ENCODE measurements around the gene ADD1. TPM values are rescaled to one million over a fixed set of nuclear protein-coding genes. Genes with fewer than 3 reads are reported as not detected.
"Not testable (repeated sequence)": the region's sequence is repeated elsewhere in the genome, so short reads cannot be mapped to it uniquely, and the experiment has no call there.

The ADD1 gene
- polyA plus RNA-seq, 1 donor (not counting 4 experiments of a cell fraction or from before 2014, with no cell fraction given): 109 TPM

DNA sequence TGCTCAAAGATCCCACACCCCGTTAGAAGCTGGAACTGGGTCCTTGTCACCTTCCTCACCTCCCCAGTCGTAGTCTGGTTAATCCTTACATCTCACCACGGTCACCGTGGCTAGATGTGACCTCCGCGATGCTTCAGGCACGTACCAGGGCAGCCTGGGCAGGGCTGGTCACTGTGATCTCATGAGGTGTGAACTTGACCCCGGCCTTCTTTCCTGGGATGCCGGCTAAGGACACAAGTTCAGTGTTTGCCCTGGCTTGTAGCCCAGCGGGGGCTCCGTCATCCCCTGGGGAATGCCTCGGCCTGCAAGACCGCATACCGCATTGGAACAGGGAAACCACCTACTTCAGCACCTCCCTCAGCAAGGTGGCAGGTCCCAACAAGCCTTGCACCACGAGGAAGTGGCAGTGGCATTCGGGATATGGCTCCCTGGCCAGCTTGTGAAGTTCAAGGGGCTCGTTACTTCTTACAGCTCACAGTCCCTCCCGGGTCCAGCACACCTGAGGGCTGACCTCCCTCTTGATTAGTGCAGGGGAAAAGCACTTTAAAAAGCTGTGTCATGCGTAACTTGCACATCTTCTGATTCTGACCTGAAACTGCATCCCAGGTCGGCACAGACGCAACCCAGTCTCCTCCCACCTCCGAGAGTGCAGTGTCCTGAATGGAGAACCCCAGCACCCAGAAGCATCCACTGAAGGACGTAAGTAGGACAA is 93.7 kb downstream of the ADD1 start:
- H3K27me3 ChIP-seq (ENCODE audit: control insufficient read depth, extremely low read depth, insufficient read depth, low read length): no peaks in the 10 kb centered on the region
- FAIRE-seq: peak; percentile 96
- H2AFZ ChIP-seq (ENCODE audit: control insufficient read depth, low read length): peak overlapping the region; percentile 68
- peak; percentile 94 for DNase-seq (ENCODE audit: low read depth, low spot score)
- dilution Hi-C loops (cut with MboI; ENCODE audit: extremely low pct_ligation_motif_present, low sequenced_read_pairs): no loop called here
- H3K9me3 ChIP-seq (ENCODE audit: control insufficient read depth, low read depth, low read length): no peaks in the 10 kb centered on the region
- no peak for TF ChIP-seq EZH2 (IDR thresholded peaks at IDR 0.05; ENCODE audit: low read length)
- TF ChIP-seq, protein P1, sequence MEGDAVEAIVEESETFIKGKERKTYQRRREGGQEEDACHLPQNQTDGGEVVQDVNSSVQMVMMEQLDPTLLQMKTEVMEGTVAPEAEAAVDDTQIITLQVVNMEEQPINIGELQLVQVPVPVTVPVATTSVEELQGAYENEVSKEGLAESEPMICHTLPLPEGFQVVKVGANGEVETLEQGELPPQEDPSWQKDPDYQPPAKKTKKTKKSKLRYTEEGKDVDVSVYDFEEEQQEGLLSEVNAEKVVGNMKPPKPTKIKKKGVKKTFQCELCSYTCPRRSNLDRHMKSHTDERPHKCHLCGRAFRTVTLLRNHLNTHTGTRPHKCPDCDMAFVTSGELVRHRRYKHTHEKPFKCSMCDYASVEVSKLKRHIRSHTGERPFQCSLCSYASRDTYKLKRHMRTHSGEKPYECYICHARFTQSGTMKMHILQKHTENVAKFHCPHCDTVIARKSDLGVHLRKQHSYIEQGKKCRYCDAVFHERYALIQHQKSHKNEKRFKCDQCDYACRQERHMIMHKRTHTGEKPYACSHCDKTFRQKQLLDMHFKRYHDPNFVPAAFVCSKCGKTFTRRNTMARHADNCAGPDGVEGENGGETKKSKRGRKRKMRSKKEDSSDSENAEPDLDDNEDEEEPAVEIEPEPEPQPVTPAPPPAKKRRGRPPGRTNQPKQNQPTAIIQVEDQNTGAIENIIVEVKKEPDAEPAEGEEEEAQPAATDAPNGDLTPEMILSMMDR (optimal IDR thresholded peaks at IDR 0.05 in 1 of 3, IDR thresholded peaks at IDR 0.05 in 1 of 3, conservative IDR thresholded peaks at IDR 0.05 in 1 of 3; ENCODE audit: extremely low read depth in 1 of 3, insufficient read depth in 2 of 3, low read length in 3 of 3): no peak
- H3K9me1 ChIP-seq (ENCODE audit: control insufficient read depth, extremely low read depth, insufficient read depth, low read length): no peaks in the 10 kb centered on the region
- peaks cover 25 to 55% of the 10 kb centered on the region in 2 experiments for H3K36me3 ChIP-seq (ENCODE audit: control insufficient read depth in 2 of 2, extremely low read depth in 1 of 2, insufficient read depth in 2 of 2, low read length in 2 of 2)
- peak overlapping the region; percentile 100 for H3K9ac ChIP-seq (ENCODE audit: control insufficient read depth, extremely low read depth, insufficient read depth, low read length)
- peaks cover 32% of the 10 kb centered on the region for H3K4me1 ChIP-seq (ENCODE audit: control insufficient read depth, extremely low read depth, insufficient read depth, low read length)
- H3K4me3 ChIP-seq (ENCODE audit: control insufficient read depth in 2 of 3, extremely low read depth in 1 of 3, insufficient read depth in 2 of 3, low read depth in 1 of 3, low read length in 3 of 3): peak overlapping the region; percentile 12 to 91 (median 54)
- H3K79me2 ChIP-seq (ENCODE audit: control insufficient read depth, insufficient read depth, low read length): peaks cover 34% of the 10 kb centered on the region
- H3K27ac ChIP-seq (ENCODE audit: control insufficient read depth, insufficient read depth, low read length): peak overlapping the region; percentile 98
- H4K20me1 ChIP-seq (ENCODE audit: control insufficient read depth, extremely low read depth, insufficient read depth, low read length): peaks cover 21% of the 10 kb centered on the region
- peak overlapping the region; percentile 87 for H3K4me2 ChIP-seq (ENCODE audit: control insufficient read depth, extremely low read depth, insufficient read depth, low read depth, low read length)

DNA sequence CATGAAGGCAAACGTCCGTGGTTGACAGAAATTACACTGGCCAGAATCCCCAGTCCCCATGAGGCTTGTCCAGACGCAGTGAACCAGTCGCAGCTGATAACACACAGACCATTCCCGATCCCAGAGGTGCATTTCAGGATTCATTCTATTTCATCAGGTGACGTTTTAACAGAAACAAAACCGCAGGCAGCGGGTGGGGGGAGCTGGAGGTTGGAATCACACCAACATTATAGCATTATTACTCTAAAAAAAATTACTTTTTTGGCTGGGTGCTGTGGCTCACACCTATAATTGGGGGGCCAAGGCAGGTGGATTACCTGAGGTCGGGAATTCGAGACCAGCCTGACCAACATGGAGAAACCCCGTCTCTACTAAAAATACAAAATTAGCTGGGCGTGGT is 94.3 kb downstream of the ADD1 start:
- peaks cover 23% of the 10 kb centered on the region for H4K20me1 ChIP-seq (ENCODE audit: control insufficient read depth, extremely low read depth, insufficient read depth, low read length)
- peaks cover 28% of the 10 kb centered on the region for H3K79me2 ChIP-seq (ENCODE audit: control insufficient read depth, insufficient read depth, low read length)
- H3K9me1 ChIP-seq (ENCODE audit: control insufficient read depth, extremely low read depth, insufficient read depth, low read length): no peaks in the 10 kb centered on the region
- dilution Hi-C loops (cut with MboI; ENCODE audit: extremely low pct_ligation_motif_present, low sequenced_read_pairs): no loop called here
- peaks cover 23 to 57% of the 10 kb centered on the region in 2 experiments for H3K36me3 ChIP-seq (ENCODE audit: control insufficient read depth in 2 of 2, extremely low read depth in 1 of 2, insufficient read depth in 2 of 2, low read length in 2 of 2)
- H3K27ac ChIP-seq (ENCODE audit: control insufficient read depth, insufficient read depth, low read length): peak overlapping the region; percentile 98
- H3K4me3 ChIP-seq (ENCODE audit: control insufficient read depth in 2 of 3, extremely low read depth in 1 of 3, insufficient read depth in 2 of 3, low read depth in 1 of 3, low read length in 3 of 3): peak overlapping the region in 2 of 3 experiments; percentile 54 to 91
- H3K9me3 ChIP-seq (ENCODE audit: control insufficient read depth, low read depth, low read length): no peaks in the 10 kb centered on the region
- H3K4me1 ChIP-seq (ENCODE audit: control insufficient read depth, extremely low read depth, insufficient read depth, low read length): peaks cover 32% of the 10 kb centered on the region
- H2AFZ ChIP-seq (ENCODE audit: control insufficient read depth, low read length): no peak overlapping the region
- peak overlapping the region; percentile 87 for H3K4me2 ChIP-seq (ENCODE audit: control insufficient read depth, extremely low read depth, insufficient read depth, low read depth, low read length)
- no peak for FAIRE-seq
- H3K9ac ChIP-seq (ENCODE audit: control insufficient read depth, extremely low read depth, insufficient read depth, low read length): peak overlapping the region; percentile 100
- TF ChIP-seq, protein P1 (optimal IDR thresholded peaks at IDR 0.05 in 1 of 3, IDR thresholded peaks at IDR 0.05 in 1 of 3, conservative IDR thresholded peaks at IDR 0.05 in 1 of 3; ENCODE audit: extremely low read depth in 1 of 3, insufficient read depth in 2 of 3, low read length in 3 of 3): no peak
- no peak for TF ChIP-seq EZH2 (IDR thresholded peaks at IDR 0.05; ENCODE audit: low read length)
- H3K27me3 ChIP-seq (ENCODE audit: control insufficient read depth, extremely low read depth, insufficient read depth, low read length): no peaks in the 10 kb centered on the region
- DNase-seq (ENCODE audit: low read depth, low spot score): no peak

DNA sequence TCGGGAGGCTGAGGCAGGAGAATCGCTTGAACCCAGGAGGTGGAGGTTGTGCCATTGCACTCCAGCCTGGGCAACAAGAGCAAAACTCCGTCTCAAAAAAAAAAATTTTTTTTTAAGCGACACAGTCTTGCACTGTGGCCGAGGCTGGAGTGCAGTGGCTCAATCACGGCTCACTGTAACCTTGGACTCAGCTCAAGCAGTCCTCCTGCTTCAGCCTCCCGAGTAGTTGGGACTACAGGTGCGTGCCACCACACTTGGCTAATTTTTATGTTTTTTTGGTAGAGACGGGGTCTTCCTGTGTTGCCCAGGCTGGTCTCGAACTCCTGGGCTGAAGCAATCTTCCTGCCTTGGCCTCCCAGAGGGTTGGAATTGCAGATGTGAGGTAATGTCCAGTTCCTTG is 94.8 kb downstream of the ADD1 start:
- H3K9ac ChIP-seq (ENCODE audit: control insufficient read depth, extremely low read depth, insufficient read depth, low read length); H3K9me1 ChIP-seq (ENCODE audit: control insufficient read depth, extremely low read depth, insufficient read depth, low read length); H3K27ac ChIP-seq (ENCODE audit: control insufficient read depth, insufficient read depth, low read length); FAIRE-seq; DNase-seq (ENCODE audit: low read depth, low spot score); H3K4me3 ChIP-seq (ENCODE audit: control insufficient read depth in 2 of 3, extremely low read depth in 1 of 3, insufficient read depth in 2 of 3, low read depth in 1 of 3, low read length in 3 of 3); H2AFZ ChIP-seq (ENCODE audit: control insufficient read depth, low read length); H3K4me2 ChIP-seq (ENCODE audit: control insufficient read depth, extremely low read depth, insufficient read depth, low read depth, low read length); H3K27me3 ChIP-seq (ENCODE audit: control insufficient read depth, extremely low read depth, insufficient read depth, low read length); dilution Hi-C loops (cut with MboI; ENCODE audit: extremely low pct_ligation_motif_present, low sequenced_read_pairs); H3K9me3 ChIP-seq (ENCODE audit: control insufficient read depth, low read depth, low read length): not testable (repeated sequence)
- Histone ChIP-seq H3K36me3 (ENCODE audit: control insufficient read depth in 2 of 2, extremely low read depth in 1 of 2, insufficient read depth in 2 of 2, low read length in 2 of 2) (peaks cover 25 to 55% of the 10 kb centered on the region in 2 experiments), H3K79me2 (ENCODE audit: control insufficient read depth, insufficient read depth, low read length) (peaks cover 23% of the 10 kb centered on the region), H3K4me1 (ENCODE audit: control insufficient read depth, extremely low read depth, insufficient read depth, low read length) (peaks cover 27% of the 10 kb centered on the region), H4K20me1 (ENCODE audit: control insufficient read depth, extremely low read depth, insufficient read depth, low read length) (peaks cover 23% of the 10 kb centered on the region)
